HEK293 (cell line): Measurements from ENCODE around the gene EVC.

Experiments
- CTCF ChIA-PET: fragments of 350-600 bp; formaldehyde crosslinking; extraction: SDS; loops from one replicate; lab custom pipeline; 2021; ENCODE audit warnings: antibody characterized with exemption; lab: Yijun Ruan, JAX
- POLR2A ChIA-PET: fragments of 300-600 bp; formaldehyde crosslinking; extraction: SDS; loops from one replicate; lab custom pipeline; 2020; ENCODE audit warnings: antibody characterized with exemption, inconsistent platforms; lab: Yijun Ruan, JAX
- H3K27ac ChIP-seq: fragments of 200-500 bp; sonication (Bioruptor generic); 2 replicates; pipeline ENCODE4 v1.5.1; 2014; ENCODE audit warnings: low read depth, low read length, control low read depth, inconsistent platforms; ENCODE audit errors: extremely low read depth
- H3K36me3 ChIP-seq, 2 experiments: fragments of 200-500 bp in 1 of 2; sonication (Bioruptor generic) in 1 of 2; 1 replicate in 1 of 2; 2 replicates in 1 of 2; pipeline ENCODE4 v1.5.1; 2014 to 2017; ENCODE audit warnings: inconsistent platforms in 2 of 2, low read length in 2 of 2; ENCODE audit not compliant: control insufficient read depth in 2 of 2, insufficient read depth in 1 of 2
- H3K4me1 ChIP-seq: fragments of 200-500 bp; sonication (Bioruptor generic); 2 replicates; pipeline ENCODE4 v1.5.1; 2014; ENCODE audit warnings: mild to moderate bottlenecking, low read length, inconsistent platforms; ENCODE audit not compliant: control insufficient read depth, insufficient read depth
- H3K4me3 ChIP-seq: 2 replicates; pipeline ENCODE4 v1.5.1; 2011; ENCODE audit warnings: low read depth, mild to moderate bottlenecking, control low read depth, low read length, moderate library complexity
- H3K9me3 ChIP-seq: fragments of 200-500 bp; sonication (Bioruptor generic); 2 replicates; pipeline ENCODE4 v1.5.1; 2014; ENCODE audit warnings: low read depth, low read length, inconsistent platforms; ENCODE audit not compliant: control insufficient read depth, insufficient read depth
- GLIS2 ChIP-seq: fragments of 450-650 bp; formaldehyde crosslinking; IDR thresholded peaks from 2 replicates; pipeline ENCODE4 v1.5.1; 2016; ENCODE audit warnings: missing biosample characterization, missing genetic modification characterization
- KLF10 ChIP-seq: fragments of 450-650 bp; IDR thresholded peaks from 2 replicates; pipeline ENCODE4 v1.5.1; 2018; ENCODE audit warnings: missing biosample characterization, mild to moderate bottlenecking, missing genetic modification characterization
- SP3 ChIP-seq: fragments of 450-650 bp; formaldehyde crosslinking; IDR thresholded peaks from 2 replicates; pipeline ENCODE4 v1.5.1; 2016; ENCODE audit warnings: missing biosample characterization, missing genetic modification characterization
- SP7 ChIP-seq: fragments of 450-650 bp; formaldehyde crosslinking; IDR thresholded peaks from 2 replicates; pipeline ENCODE4 v1.5.1; 2016; ENCODE audit warnings: missing biosample characterization, missing genetic modification characterization
- TCF7L2 ChIP-seq: IDR thresholded peaks from 2 replicates; pipeline ENCODE4 v1.6.1; 2011; ENCODE audit warnings: low read depth, mild to moderate bottlenecking, inconsistent platforms, low read length, moderate library complexity, borderline replicate concordance
- YY1 ChIP-seq: fragments of 450-650 bp; formaldehyde crosslinking; IDR thresholded peaks from 2 replicates; pipeline ENCODE4 v1.5.1; 2018; ENCODE audit warnings: missing biosample characterization, missing genetic modification characterization
- ZBTB1 ChIP-seq: fragments of 450-650 bp; formaldehyde crosslinking; IDR thresholded peaks from 2 replicates; pipeline ENCODE4 v1.5.1; 2016; ENCODE audit warnings: missing biosample characterization, missing genetic modification characterization
- ZBTB7A ChIP-seq: fragments of 450-650 bp; formaldehyde crosslinking; IDR thresholded peaks from 2 replicates; pipeline ENCODE4 v1.5.1; 2016; ENCODE audit warnings: low read depth, missing biosample characterization, missing genetic modification characterization
- ZBTB8A ChIP-seq: fragments of 450-650 bp; formaldehyde crosslinking; IDR thresholded peaks from 2 replicates; pipeline ENCODE4 v1.5.1; 2016; ENCODE audit warnings: missing biosample characterization, missing genetic modification characterization
- ZFP69B ChIP-seq: fragments of 450-650 bp; formaldehyde crosslinking; IDR thresholded peaks from 2 replicates; pipeline ENCODE4 v1.5.1; 2016; ENCODE audit warnings: missing biosample characterization, missing genetic modification characterization
- ZNF10 ChIP-seq: fragments of 450-650 bp; formaldehyde crosslinking; IDR thresholded peaks from 2 replicates; pipeline ENCODE4 v1.5.1; 2017; ENCODE audit warnings: missing biosample characterization, missing genetic modification characterization
- ZNF132 ChIP-seq: fragments of 450-650 bp; formaldehyde crosslinking; IDR thresholded peaks from 2 replicates; pipeline ENCODE4 v1.5.1; 2017; ENCODE audit warnings: missing biosample characterization, missing genetic modification characterization, borderline replicate concordance
- ZNF133 ChIP-seq: fragments of 450-650 bp; formaldehyde crosslinking; IDR thresholded peaks from 2 replicates; pipeline ENCODE4 v1.5.1; 2016; ENCODE audit warnings: missing biosample characterization, missing genetic modification characterization
- ZNF138 ChIP-seq: fragments of 450-650 bp; formaldehyde crosslinking; IDR thresholded peaks from 2 replicates; pipeline ENCODE4 v1.5.1; 2016; ENCODE audit warnings: missing biosample characterization, missing genetic modification characterization, borderline replicate concordance
- ZNF175 ChIP-seq: fragments of 450-650 bp; formaldehyde crosslinking; IDR thresholded peaks from 2 replicates; pipeline ENCODE4 v1.5.1; 2016; ENCODE audit warnings: missing biosample characterization, missing genetic modification characterization
- ZNF2 ChIP-seq: fragments of 450-650 bp; formaldehyde crosslinking; IDR thresholded peaks from 2 replicates; pipeline ENCODE4 v1.5.1; 2016; ENCODE audit warnings: missing biosample characterization, missing genetic modification characterization
- ZNF248 ChIP-seq: fragments of 450-650 bp; formaldehyde crosslinking; IDR thresholded peaks from 2 replicates; pipeline ENCODE4 v1.5.1; 2017; ENCODE audit warnings: missing biosample characterization, missing genetic modification characterization
- ZNF266 ChIP-seq: fragments of 450-650 bp; formaldehyde crosslinking; IDR thresholded peaks from 2 replicates; pipeline ENCODE4 v1.5.1; 2016; ENCODE audit warnings: missing biosample characterization, missing genetic modification characterization, low read depth
- ZNF350 ChIP-seq: fragments of 450-650 bp; formaldehyde crosslinking; IDR thresholded peaks from 2 replicates; pipeline ENCODE4 v1.5.0; 2017; ENCODE audit warnings: missing biosample characterization, mild to moderate bottlenecking, missing genetic modification characterization
- ZNF501 ChIP-seq: fragments of 450-650 bp; formaldehyde crosslinking; IDR thresholded peaks from 2 replicates; pipeline ENCODE4 v1.5.1; 2016; ENCODE audit warnings: missing biosample characterization, missing genetic modification characterization
- ZNF555 ChIP-seq: fragments of 450-650 bp; formaldehyde crosslinking; conservative IDR thresholded peaks from 2 replicates; pipeline ENCODE4 v1.5.1; 2017; ENCODE audit warnings: missing biosample characterization, mild to moderate bottlenecking, missing genetic modification characterization, inconsistent platforms
- ZNF645 ChIP-seq: fragments of 450-650 bp; formaldehyde crosslinking; IDR thresholded peaks from 2 replicates; pipeline ENCODE4; 2016; ENCODE audit warnings: missing biosample characterization, missing genetic modification characterization
- ZNF704 ChIP-seq: fragments of 450-650 bp; formaldehyde crosslinking; IDR thresholded peaks from 2 replicates; pipeline ENCODE4 v1.5.1; 2016; ENCODE audit warnings: missing biosample characterization, missing genetic modification characterization
- ZNF76 ChIP-seq: fragments of 450-650 bp; formaldehyde crosslinking; IDR thresholded peaks from 2 replicates; pipeline ENCODE4; 2016; ENCODE audit warnings: low read depth, missing biosample characterization, missing genetic modification characterization, borderline replicate concordance
- ZNF837 ChIP-seq: fragments of 450-650 bp; formaldehyde crosslinking; IDR thresholded peaks from 2 replicates; pipeline ENCODE4 v1.5.1; 2016; ENCODE audit warnings: missing biosample characterization, missing genetic modification characterization
- ZSCAN30 ChIP-seq: fragments of 450-650 bp; IDR thresholded peaks from 2 replicates; pipeline ENCODE4 v1.5.1; 2018; ENCODE audit warnings: missing biosample characterization, mild to moderate bottlenecking, missing genetic modification characterization, moderate library complexity
- TF ChIP-seq, protein P1 (sequence below): fragments of 450-650 bp; formaldehyde crosslinking; conservative IDR thresholded peaks from 2 replicates; pipeline ENCODE4 v1.5.1; 2016; ENCODE audit warnings: low read depth, missing biosample characterization, missing genetic modification characterization
- TF ChIP-seq, protein P2 (sequence below): fragments of 450-650 bp; formaldehyde crosslinking; IDR thresholded peaks from 2 replicates; pipeline ENCODE4 v1.5.1; 2016; ENCODE audit warnings: missing biosample characterization, missing genetic modification characterization

The EVC gene

DNA sequence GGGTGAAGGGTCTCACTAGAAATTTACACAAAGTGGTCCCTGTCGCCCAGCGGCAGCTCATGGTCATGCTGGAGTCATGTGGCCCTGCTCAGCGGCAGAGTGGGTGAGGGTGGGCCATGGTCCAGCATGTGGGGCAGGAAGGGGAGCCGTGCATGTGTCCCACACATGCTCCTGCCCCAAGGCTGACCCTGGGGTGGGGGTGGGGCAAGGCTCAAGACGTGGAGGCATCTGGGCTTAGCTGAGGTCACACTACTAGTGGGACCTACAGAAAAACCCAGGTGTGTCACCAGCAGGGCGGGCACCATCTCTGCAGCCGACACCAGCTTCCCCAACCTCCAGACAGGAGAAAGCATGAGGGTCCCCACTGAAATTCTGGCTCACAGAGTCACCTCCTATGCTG, 42.4 kb downstream of the EVC start:
- ChIA-PET CTCF (no interaction called here), POLR2A (no interaction called here)
- H3K4me1 ChIP-seq = no peaks in the 10 kb centered on the region
- H3K36me3 ChIP-seq = peaks cover 0 to 92% of the 10 kb centered on the region in 2 experiments; a peak in 1 of 3 replicates
- no peak overlapping the region for H3K4me3 ChIP-seq
- no peaks in the 10 kb centered on the region for H3K9me3 ChIP-seq
- no peak overlapping the region for H3K27ac ChIP-seq
- no peak for TF ChIP-seq ZNF350 (tag by site-specific recombination)
- no peak for TF ChIP-seq ZBTB1 (tag by site-specific recombination)
- no peak for TF ChIP-seq SP7 (tag by site-specific recombination)
- TF ChIP-seq ZBTB8A (tag by site-specific recombination) = no peak
- no peak for TF ChIP-seq ZNF2 (tag by site-specific recombination)
- TF ChIP-seq ZBTB7A = no peak
- TF ChIP-seq ZNF501 (tag by site-specific recombination) = no peak
- no peak for TF ChIP-seq ZNF138 (tag by site-specific recombination)
- TF ChIP-seq ZNF837 (tag by site-specific recombination) = no peak
- TF ChIP-seq ZNF10 (tag by site-specific recombination) = no peak
- TF ChIP-seq YY1 (tag by site-specific recombination) = no peak
- TF ChIP-seq ZNF555 (tag by site-specific recombination) = no peak
- no peak for TF ChIP-seq KLF10 (tag by site-specific recombination)
- TF ChIP-seq GLIS2 = no peak
- no peak for TF ChIP-seq ZNF132
- TF ChIP-seq ZNF76 (tag by site-specific recombination) = no peak
- no peak for TF ChIP-seq ZFP69B (tag by site-specific recombination)
- no peak for TF ChIP-seq ZNF133

DNA sequence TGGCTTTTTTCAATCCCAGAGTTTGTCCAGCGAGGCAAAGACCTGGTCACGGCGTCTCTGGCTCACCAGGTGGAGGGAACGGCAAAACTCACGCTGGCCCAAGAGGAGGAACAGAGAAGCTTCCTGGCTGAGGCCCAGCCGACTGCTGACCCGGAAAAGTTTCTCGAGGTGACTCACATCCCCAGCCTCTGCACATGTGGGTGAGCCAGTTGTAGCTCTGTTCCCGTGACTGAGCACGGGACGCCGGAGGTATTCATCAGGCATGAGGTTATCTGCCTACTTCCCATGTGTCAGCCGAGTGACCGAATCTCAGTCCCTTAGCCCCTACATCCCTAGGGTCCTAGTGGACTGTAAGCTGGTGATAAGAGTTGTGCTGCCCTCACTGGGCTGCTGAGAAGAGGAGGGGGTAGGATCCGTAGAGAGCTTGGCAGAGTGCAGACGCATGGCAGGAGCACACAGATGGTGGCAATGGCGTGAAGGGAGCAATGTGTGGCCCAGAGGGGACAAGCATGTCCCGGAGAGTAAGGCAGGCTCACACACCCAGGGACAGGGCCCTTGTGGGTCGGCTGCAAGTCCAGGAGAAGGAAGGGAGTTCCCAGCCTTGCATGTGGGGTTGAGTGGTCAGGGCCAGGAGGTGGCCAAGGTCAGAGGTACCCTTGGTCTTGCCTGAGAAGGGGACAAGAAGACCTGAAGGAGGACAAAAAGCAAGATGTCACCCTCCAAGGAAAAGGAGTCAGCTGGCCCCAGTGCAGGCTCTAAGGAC, 42.9 kb downstream of the EVC start:
- ChIA-PET CTCF (no interaction called here), POLR2A (no interaction called here)
- Histone ChIP-seq H3K4me3 (no peak overlapping the region), H3K27ac (no peak overlapping the region), H3K36me3 (peaks cover 0 to 95% of the 10 kb centered on the region in 2 experiments; a peak in 1 of 3 replicates), H3K9me3 (no peaks in the 10 kb centered on the region), H3K4me1 (no peaks in the 10 kb centered on the region)
- TF ChIP-seq ZNF248 (tag by site-specific recombination) (no peak), TCF7L2 (no peak), SP3 (tag by site-specific recombination) (no peak), ZNF266 (no peak), ZNF175 (tag by site-specific recombination) (no peak), ZNF645 (tag by site-specific recombination) (no peak), ZNF501 (tag by site-specific recombination) (no peak), ZNF133 (no peak), ZNF704 (no peak), ZSCAN30 (tag by site-specific recombination) (no peak)
- TF ChIP-seq, protein P1, sequence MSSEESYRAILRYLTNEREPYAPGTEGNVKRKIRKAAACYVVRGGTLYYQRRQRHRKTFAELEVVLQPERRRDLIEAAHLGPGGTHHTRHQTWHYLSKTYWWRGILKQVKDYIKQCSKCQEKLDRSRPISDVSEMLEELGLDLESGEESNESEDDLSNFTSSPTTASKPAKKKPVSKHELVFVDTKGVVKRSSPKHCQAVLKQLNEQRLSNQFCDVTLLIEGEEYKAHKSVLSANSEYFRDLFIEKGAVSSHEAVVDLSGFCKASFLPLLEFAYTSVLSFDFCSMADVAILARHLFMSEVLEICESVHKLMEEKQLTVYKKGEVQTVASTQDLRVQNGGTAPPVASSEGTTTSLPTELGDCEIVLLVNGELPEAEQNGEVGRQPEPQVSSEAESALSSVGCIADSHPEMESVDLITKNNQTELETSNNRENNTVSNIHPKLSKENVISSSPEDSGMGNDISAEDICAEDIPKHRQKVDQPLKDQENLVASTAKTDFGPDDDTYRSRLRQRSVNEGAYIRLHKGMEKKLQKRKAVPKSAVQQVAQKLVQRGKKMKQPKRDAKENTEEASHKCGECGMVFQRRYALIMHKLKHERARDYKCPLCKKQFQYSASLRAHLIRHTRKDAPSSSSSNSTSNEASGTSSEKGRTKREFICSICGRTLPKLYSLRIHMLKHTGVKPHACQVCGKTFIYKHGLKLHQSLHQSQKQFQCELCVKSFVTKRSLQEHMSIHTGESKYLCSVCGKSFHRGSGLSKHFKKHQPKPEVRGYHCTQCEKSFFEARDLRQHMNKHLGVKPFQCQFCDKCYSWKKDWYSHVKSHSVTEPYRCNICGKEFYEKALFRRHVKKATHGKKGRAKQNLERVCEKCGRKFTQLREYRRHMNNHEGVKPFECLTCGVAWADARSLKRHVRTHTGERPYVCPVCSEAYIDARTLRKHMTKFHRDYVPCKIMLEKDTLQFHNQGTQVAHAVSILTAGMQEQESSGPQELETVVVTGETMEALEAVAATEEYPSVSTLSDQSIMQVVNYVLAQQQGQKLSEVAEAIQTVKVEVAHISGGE (tag by site-specific recombination) = no peak
- TF ChIP-seq, protein P2, sequence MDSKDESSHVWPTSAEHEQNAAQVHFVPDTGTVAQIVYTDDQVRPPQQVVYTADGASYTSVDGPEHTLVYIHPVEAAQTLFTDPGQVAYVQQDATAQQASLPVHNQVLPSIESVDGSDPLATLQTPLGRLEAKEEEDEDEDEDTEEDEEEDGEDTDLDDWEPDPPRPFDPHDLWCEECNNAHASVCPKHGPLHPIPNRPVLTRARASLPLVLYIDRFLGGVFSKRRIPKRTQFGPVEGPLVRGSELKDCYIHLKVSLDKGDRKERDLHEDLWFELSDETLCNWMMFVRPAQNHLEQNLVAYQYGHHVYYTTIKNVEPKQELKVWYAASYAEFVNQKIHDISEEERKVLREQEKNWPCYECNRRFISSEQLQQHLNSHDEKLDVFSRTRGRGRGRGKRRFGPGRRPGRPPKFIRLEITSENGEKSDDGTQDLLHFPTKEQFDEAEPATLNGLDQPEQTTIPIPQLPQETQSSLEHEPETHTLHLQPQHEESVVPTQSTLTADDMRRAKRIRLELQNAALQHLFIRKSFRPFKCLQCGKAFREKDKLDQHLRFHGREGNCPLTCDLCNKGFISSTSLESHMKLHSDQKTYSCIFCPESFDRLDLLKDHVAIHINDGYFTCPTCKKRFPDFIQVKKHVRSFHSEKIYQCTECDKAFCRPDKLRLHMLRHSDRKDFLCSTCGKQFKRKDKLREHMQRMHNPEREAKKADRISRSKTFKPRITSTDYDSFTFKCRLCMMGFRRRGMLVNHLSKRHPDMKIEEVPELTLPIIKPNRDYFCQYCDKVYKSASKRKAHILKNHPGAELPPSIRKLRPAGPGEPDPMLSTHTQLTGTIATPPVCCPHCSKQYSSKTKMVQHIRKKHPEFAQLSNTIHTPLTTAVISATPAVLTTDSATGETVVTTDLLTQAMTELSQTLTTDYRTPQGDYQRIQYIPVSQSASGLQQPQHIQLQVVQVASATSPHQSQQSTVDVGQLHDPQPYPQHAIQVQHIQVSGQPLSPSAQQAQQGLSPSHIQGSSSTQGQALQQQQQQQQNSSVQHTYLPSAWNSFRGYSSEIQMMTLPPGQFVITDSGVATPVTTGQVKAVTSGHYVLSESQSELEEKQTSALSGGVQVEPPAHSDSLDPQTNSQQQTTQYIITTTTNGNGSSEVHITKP (tag by site-specific recombination) = no peak
